Endothelial cell (in vitro differentiated cells): ENCODE measurements around the gene WDFY3. TPM values are rescaled to one million over a fixed set of nuclear protein-coding genes. Genes with fewer than 3 reads are reported as not detected.

ENCODE experiments used
- DNase-seq: peaks from one replicate; pipeline ENCODE4 v3.0.0; 2021; ENCODE audit warnings: low spot score
- H3K27ac Mint-ChIP-seq: one replicate; pipeline ENCODE4 v1.8.0; 2021; ENCODE audit warnings: mixed read lengths, inconsistent platforms; ENCODE audit not compliant: unreplicated experiment
- H3K27me3 Mint-ChIP-seq: one replicate; pipeline ENCODE4 v1.8.0; 2021; ENCODE audit warnings: mild to moderate bottlenecking, moderate library complexity, mixed read lengths, inconsistent platforms; ENCODE audit not compliant: unreplicated experiment
- H3K36me3 Mint-ChIP-seq: one replicate; pipeline ENCODE4 v1.8.0; 2021; ENCODE audit warnings: mild to moderate bottlenecking, low read depth, mixed read lengths, inconsistent platforms; ENCODE audit not compliant: unreplicated experiment
- H3K4me1 Mint-ChIP-seq: one replicate; pipeline ENCODE4 v1.8.0; 2021; ENCODE audit warnings: mild to moderate bottlenecking, mixed read lengths, inconsistent platforms; ENCODE audit not compliant: unreplicated experiment
- H3K4me3 Mint-ChIP-seq: one replicate; pipeline ENCODE4 v1.8.0; 2021; ENCODE audit warnings: mild to moderate bottlenecking, mixed read lengths, inconsistent platforms; ENCODE audit not compliant: unreplicated experiment
- H3K9me3 Mint-ChIP-seq: one replicate; pipeline ENCODE4 v1.8.0; 2021; ENCODE audit warnings: mixed read lengths, inconsistent platforms; ENCODE audit not compliant: unreplicated experiment
- total RNA-seq: library from RNA; stranded (reverse); fragmentation: NEBNext Ultra II Directional; extraction: Animal tissue kit (Norgen Biotek cat#: 25700); gene quantifications from one replicate; pipeline ENCODE4 v1.2.1, GENCODE V29; 2021; ENCODE audit not compliant: unreplicated experiment
- TF ChIP-seq, protein P1 (sequence below): fragments of 200-600 bp; sonication (generic); IDR thresholded peaks from one replicate; pipeline ENCODE4 v1.5.0; 2021; ENCODE audit warnings: antibody characterized with exemption; ENCODE audit not compliant: unreplicated experiment

The WDFY3 gene
- total RNA-seq, 1 donor from 2014 or later = 94.8 TPM

DNA sequence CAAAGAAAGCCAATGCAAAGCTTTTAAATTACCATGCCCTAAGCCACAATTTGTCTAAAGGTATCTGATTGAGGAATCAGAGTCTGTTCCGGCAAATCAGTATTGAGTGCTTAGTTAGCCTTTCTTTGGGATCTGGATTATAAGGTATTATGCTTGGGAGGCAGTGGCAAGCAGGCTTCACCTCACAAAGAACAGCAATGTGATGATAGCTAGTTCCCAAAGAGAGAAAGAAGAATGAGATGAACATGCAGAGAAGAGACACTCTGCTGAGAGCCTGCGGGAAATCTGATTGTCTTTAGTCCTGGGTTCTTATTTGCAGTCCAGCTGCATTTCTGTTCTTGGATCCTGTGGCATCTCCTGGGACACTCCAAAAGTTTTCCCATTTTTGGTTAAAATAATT, 35.2 kb downstream of the WDFY3 start:
- TF ChIP-seq, protein P1, sequence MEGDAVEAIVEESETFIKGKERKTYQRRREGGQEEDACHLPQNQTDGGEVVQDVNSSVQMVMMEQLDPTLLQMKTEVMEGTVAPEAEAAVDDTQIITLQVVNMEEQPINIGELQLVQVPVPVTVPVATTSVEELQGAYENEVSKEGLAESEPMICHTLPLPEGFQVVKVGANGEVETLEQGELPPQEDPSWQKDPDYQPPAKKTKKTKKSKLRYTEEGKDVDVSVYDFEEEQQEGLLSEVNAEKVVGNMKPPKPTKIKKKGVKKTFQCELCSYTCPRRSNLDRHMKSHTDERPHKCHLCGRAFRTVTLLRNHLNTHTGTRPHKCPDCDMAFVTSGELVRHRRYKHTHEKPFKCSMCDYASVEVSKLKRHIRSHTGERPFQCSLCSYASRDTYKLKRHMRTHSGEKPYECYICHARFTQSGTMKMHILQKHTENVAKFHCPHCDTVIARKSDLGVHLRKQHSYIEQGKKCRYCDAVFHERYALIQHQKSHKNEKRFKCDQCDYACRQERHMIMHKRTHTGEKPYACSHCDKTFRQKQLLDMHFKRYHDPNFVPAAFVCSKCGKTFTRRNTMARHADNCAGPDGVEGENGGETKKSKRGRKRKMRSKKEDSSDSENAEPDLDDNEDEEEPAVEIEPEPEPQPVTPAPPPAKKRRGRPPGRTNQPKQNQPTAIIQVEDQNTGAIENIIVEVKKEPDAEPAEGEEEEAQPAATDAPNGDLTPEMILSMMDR = no peak
- Mint-ChIP-seq H3K4me3 (no peak overlapping the region), H3K27me3 (no peaks in the 10 kb centered on the region), H3K36me3 (peaks cover 20% of the 10 kb centered on the region), H3K27ac (no peak overlapping the region), H3K4me1 (no peaks in the 10 kb centered on the region), H3K9me3 (no peaks in the 10 kb centered on the region)
- no peak for DNase-seq

DNA sequence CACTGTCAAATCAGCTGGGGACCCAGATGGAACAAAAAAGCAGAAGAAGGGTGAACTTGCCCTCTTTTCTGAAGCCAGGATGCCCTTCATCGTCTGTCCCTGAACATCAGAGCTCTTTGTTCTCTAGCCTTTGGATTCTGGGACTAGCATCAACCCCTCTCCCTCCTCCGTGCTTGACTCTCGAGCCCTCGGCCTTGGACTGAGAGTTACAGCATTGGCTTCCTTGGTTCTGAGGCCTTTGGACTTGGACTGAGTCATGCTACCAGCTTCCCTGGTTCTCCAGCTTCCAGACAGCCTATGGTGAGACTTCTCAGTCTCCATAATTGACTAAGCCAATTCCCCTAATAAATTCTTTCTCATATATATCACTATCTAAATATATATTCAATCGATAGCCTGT, 38.4 kb downstream of the WDFY3 start:
- Mint-ChIP-seq H3K27me3 (peaks cover 3% of the 10 kb centered on the region), H3K9me3 (no peaks in the 10 kb centered on the region), H3K4me1 (peaks cover 10% of the 10 kb centered on the region), H3K36me3 (peaks cover 20% of the 10 kb centered on the region), H3K4me3 (no peak overlapping the region), H3K27ac (no peak overlapping the region)
- no peak for DNase-seq
- TF ChIP-seq, protein P1 = no peak

DNA sequence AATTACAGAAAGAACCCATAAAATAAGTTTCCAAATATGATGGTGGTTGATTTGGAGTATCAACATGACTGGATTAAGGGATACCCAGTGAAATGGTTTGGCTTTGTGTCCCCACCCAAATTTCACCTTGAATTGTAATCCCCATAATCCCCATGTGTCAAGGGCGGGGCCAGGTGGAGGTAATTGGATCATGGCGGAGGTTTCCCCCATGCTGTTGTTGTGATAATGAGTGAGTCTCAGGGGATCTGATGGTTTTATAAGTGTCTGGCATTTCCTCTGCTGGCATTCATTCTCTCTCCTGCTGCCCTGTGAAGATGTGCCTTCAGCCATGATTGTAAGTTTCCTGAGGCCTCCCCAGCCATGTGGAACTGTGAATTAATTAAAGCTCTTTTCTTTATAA, 39.1 kb downstream of the WDFY3 start:
- Mint-ChIP-seq H3K9me3 (no peaks in the 10 kb centered on the region), H3K4me3 (no peak overlapping the region), H3K27ac (no peak overlapping the region), H3K36me3 (peaks cover 20% of the 10 kb centered on the region), H3K4me1 (peaks cover 11% of the 10 kb centered on the region), H3K27me3 (peaks cover 3% of the 10 kb centered on the region)
- no peak for DNase-seq
- TF ChIP-seq, protein P1 = no peak

DNA sequence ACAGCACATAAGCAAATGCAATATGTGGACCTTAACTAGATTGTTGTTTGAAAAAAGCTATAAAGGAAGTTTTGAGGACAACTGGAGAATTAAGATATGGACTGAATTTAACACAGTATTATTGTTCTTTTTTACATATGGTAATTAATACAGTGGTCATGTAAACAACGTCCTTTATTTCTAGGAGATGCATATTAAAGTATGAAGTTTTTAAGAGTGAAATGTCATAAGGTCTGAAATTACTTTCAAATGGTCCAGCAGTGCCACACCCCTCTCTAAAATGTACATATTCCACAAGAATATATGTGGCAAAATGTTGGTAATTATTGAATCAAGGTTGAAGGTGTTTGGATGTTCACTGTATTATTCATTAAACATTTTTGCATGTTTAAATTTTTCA, 40.9 kb downstream of the WDFY3 start:
- peaks cover 20% of the 10 kb centered on the region for H3K36me3 Mint-ChIP-seq
- H3K4me1 Mint-ChIP-seq = peaks cover 11% of the 10 kb centered on the region
- no peaks in the 10 kb centered on the region for H3K9me3 Mint-ChIP-seq
- H3K27ac Mint-ChIP-seq = no peak overlapping the region
- peaks cover 3% of the 10 kb centered on the region for H3K27me3 Mint-ChIP-seq
- DNase-seq = no peak
- H3K4me3 Mint-ChIP-seq = no peak overlapping the region
- TF ChIP-seq, protein P1 = no peak

DNA sequence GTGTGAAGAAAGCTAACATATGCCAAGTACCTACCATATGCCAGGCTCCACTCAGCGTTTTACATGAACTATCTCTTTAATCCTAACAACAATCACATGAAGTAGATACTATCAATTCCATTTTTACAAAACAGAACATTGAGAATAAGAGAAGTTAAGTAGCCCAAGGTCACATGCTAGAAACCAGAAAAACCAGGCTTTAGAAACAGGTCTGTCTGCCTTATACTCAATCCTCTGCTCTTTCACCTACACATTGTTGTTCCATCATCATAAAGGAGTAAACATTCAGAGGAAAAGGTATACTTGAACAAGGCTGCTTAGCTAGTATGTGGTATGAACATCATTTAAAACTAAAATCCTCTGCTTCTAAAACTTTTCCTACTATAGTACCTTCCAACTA, 42.1 kb downstream of the WDFY3 start:
- H3K27ac Mint-ChIP-seq = no peak overlapping the region
- TF ChIP-seq, protein P1 = no peak
- peaks cover 17% of the 10 kb centered on the region for H3K36me3 Mint-ChIP-seq
- H3K27me3 Mint-ChIP-seq = peaks cover 3% of the 10 kb centered on the region
- DNase-seq = no peak
- H3K4me1 Mint-ChIP-seq = peaks cover 11% of the 10 kb centered on the region
- H3K9me3 Mint-ChIP-seq = no peaks in the 10 kb centered on the region
- H3K4me3 Mint-ChIP-seq = no peak overlapping the region
